GM12878 (cell line): Measurements from ENCODE around the gene PITRM1.

Source experiments
- CHD4 ChIP-seq: fragments of 200-600 bp; sonication (generic); IDR thresholded peaks from 2 replicates; pipeline ENCODE4 v1.6.1; 2016; ENCODE audit warnings: mild to moderate bottlenecking
- EP300 ChIP-seq, 2 experiments: fragments of 150-350 bp in 1 of 2; IDR thresholded peaks; 2 replicates each; pipeline ENCODE4 v1.6.1; 2011 to 2012; ENCODE audit warnings: low read depth in 2 of 2, low read length in 2 of 2, borderline replicate concordance in 1 of 2, improper control_type of control experiment in 1 of 2, inconsistent platforms in 1 of 2; ENCODE audit not compliant: control insufficient read depth in 1 of 2
- EZH2 ChIP-seq: IDR thresholded peaks from 2 replicates; pipeline ENCODE4 v1.6.1; 2012; ENCODE audit warnings: low read depth, mild to moderate bottlenecking, control low read depth, inconsistent platforms, low read length, borderline replicate concordance; ENCODE audit not compliant: control insufficient read depth
- NFIC ChIP-seq: IDR thresholded peaks from 2 replicates; pipeline ENCODE4 v1.6.1; 2012; ENCODE audit warnings: low read depth, mild to moderate bottlenecking, inconsistent platforms, low read length, moderate library complexity
- POLR2AphosphoS5 ChIP-seq: IDR thresholded peaks from 2 replicates; pipeline ENCODE4 v1.6.1; 2011; ENCODE audit warnings: mild to moderate bottlenecking, low read length, inconsistent platforms
- RFX5 ChIP-seq: IDR thresholded peaks from 2 replicates; pipeline ENCODE4 v1.6.1; 2011; ENCODE audit warnings: low read depth, low read length, improper control_type of control experiment
- SRF ChIP-seq, 2 experiments: IDR thresholded peaks; 2 replicates each; pipeline ENCODE4 v1.6.1; 2011; ENCODE audit warnings: low read depth in 2 of 2, low read length in 2 of 2, mild to moderate bottlenecking in 1 of 2, moderate library complexity in 1 of 2
- SUZ12 ChIP-seq: fragments of 200-600 bp; sonication (generic); IDR thresholded peaks from one replicate; pipeline ENCODE4 v1.6.1; 2018; ENCODE audit warnings: antibody characterized with exemption, mild to moderate bottlenecking; ENCODE audit not compliant: unreplicated experiment
- TF ChIP-seq, protein P1 (sequence below), 3 experiments: IDR thresholded peaks in 2 of 3; conservative IDR thresholded peaks in 1 of 3; 2 replicates each; pipeline ENCODE4 v1.5.1; 2011; ENCODE audit warnings: low read depth in 3 of 3, low read length in 3 of 3, mild to moderate bottlenecking in 3 of 3, control low read depth in 2 of 3, moderate library complexity in 2 of 3, inconsistent platforms in 1 of 3, mixed read lengths in 1 of 3; ENCODE audit not compliant: control insufficient read depth in 2 of 3, insufficient read depth in 1 of 3; ENCODE audit errors: extremely low read depth in 1 of 3
- TF ChIP-seq, protein P2 (sequence below): fragments of 450-650 bp; IDR thresholded peaks from 2 replicates; pipeline ENCODE4 v1.6.1; 2017; ENCODE audit warnings: mild to moderate bottlenecking

DNA sequence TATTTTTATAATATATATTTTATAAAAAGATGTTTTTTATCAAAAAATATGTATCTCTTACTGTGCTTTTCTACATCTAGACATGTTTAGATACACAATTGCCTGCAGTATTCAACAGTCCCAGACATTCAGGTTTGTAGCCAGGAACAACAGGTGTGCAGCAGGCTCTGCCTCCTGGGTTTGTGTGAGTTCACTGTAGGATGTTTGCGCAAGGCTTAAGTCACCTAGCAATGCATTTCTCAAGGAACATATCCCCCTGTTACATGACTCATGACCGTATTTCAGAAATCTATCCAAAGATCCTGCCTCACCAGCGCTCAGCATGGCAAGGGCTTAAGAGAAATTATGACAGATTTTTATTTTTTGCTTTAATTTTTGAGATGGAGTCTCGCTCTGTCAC is 41.5 kb downstream of the PITRM1 start:
- TF ChIP-seq SRF (IDR thresholded peaks at IDR 0.05; ENCODE audit: low read depth in 2 of 2, low read length in 2 of 2) (no peak), EZH2 (no peak), RFX5 (no peak), CHD4 (no peak), SUZ12 (no peak), POLR2AphosphoS5 (no peak), EP300 (IDR thresholded peaks at IDR 0.05; ENCODE audit: borderline replicate concordance in 1 of 2, control insufficient read depth in 1 of 2, low read depth in 2 of 2, low read length in 2 of 2) (no peak), NFIC (no peak)
- TF ChIP-seq, protein P1, sequence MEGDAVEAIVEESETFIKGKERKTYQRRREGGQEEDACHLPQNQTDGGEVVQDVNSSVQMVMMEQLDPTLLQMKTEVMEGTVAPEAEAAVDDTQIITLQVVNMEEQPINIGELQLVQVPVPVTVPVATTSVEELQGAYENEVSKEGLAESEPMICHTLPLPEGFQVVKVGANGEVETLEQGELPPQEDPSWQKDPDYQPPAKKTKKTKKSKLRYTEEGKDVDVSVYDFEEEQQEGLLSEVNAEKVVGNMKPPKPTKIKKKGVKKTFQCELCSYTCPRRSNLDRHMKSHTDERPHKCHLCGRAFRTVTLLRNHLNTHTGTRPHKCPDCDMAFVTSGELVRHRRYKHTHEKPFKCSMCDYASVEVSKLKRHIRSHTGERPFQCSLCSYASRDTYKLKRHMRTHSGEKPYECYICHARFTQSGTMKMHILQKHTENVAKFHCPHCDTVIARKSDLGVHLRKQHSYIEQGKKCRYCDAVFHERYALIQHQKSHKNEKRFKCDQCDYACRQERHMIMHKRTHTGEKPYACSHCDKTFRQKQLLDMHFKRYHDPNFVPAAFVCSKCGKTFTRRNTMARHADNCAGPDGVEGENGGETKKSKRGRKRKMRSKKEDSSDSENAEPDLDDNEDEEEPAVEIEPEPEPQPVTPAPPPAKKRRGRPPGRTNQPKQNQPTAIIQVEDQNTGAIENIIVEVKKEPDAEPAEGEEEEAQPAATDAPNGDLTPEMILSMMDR (IDR thresholded peaks at IDR 0.05 in 2 of 3, conservative IDR thresholded peaks at IDR 0.05 in 1 of 3; ENCODE audit: control insufficient read depth in 2 of 3, extremely low read depth in 1 of 3, insufficient read depth in 1 of 3, low read depth in 3 of 3, low read length in 3 of 3) = no peak
- TF ChIP-seq, protein P2, sequence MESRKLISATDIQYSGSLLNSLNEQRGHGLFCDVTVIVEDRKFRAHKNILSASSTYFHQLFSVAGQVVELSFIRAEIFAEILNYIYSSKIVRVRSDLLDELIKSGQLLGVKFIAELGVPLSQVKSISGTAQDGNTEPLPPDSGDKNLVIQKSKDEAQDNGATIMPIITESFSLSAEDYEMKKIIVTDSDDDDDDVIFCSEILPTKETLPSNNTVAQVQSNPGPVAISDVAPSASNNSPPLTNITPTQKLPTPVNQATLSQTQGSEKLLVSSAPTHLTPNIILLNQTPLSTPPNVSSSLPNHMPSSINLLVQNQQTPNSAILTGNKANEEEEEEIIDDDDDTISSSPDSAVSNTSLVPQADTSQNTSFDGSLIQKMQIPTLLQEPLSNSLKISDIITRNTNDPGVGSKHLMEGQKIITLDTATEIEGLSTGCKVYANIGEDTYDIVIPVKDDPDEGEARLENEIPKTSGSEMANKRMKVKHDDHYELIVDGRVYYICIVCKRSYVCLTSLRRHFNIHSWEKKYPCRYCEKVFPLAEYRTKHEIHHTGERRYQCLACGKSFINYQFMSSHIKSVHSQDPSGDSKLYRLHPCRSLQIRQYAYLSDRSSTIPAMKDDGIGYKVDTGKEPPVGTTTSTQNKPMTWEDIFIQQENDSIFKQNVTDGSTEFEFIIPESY = no peak
